Neutrophil (primary cell): ENCODE data around the gene SLC11A2.

ENCODE experiments used
- H3K27ac ChIP-seq: fragments of 200-600 bp; sonication (generic); 2 replicates; pipeline ENCODE4 v1.5.1; 2016; ENCODE audit warnings: mild to moderate bottlenecking, moderate library complexity
- H3K27me3 ChIP-seq: fragments of 200-600 bp; sonication (generic); 2 replicates; pipeline ENCODE4 v1.6.0; 2016; ENCODE audit warnings: mild to moderate bottlenecking
- H3K36me3 ChIP-seq: fragments of 200-600 bp; sonication (generic); 2 replicates; pipeline ENCODE4 v1.5.1; 2017
- H3K4me1 ChIP-seq, 2 experiments: fragments of 200-600 bp in 1 of 2; sonication (generic) in 1 of 2; 1 replicate in 1 of 2; 2 replicates in 1 of 2; pipeline versions ENCODE4 v1.5.1 to v1.6.1; 2013 to 2016; ENCODE audit warnings: low read depth in 1 of 2, low read length in 1 of 2, mild to moderate bottlenecking in 1 of 2, moderate library complexity in 1 of 2; ENCODE audit not compliant: control insufficient read depth in 1 of 2, insufficient read depth in 1 of 2
- H3K4me3 ChIP-seq, 2 experiments: fragments of 200-600 bp in 1 of 2; sonication (generic) in 1 of 2; 1 replicate in 1 of 2; 2 replicates in 1 of 2; pipeline ENCODE4 v1.5.1; 2013 to 2016; ENCODE audit warnings: low read depth in 1 of 2, low read length in 1 of 2, mild to moderate bottlenecking in 1 of 2, moderate library complexity in 1 of 2
- H3K9me3 ChIP-seq: fragments of 200-600 bp; sonication (generic); 2 replicates; pipeline ENCODE4 v1.5.1; 2016
- CTCF ChIP-seq: fragments of 200-600 bp; sonication (generic); IDR thresholded peaks from 2 replicates; pipeline ENCODE4 v1.5.1; 2016; ENCODE audit warnings: antibody characterized with exemption

SLC11A2 gene

GRCh38 chr12:51067229-51067628 lies 41.0 kb upstream of the SLC11A2 start:
- TF ChIP-seq CTCF: no peak
- Histone ChIP-seq H3K4me1 (peaks cover 5 to 6% of the 10 kb centered on the region in 2 experiments), H3K4me3 (no peak overlapping the region), H3K9me3 (no peaks in the 10 kb centered on the region), H3K36me3 (peaks cover 73% of the 10 kb centered on the region), H3K27ac (no peak overlapping the region), H3K27me3 (no peaks in the 10 kb centered on the region)

- TF ChIP-seq CTCF: no peak
- H3K9me3 ChIP-seq: no peaks in the 10 kb centered on the region
- H3K36me3 ChIP-seq: peaks cover 80% of the 10 kb centered on the region
- H3K27me3 ChIP-seq: no peaks in the 10 kb centered on the region
- no peak overlapping the region for H3K27ac ChIP-seq
- peaks cover 5 to 6% of the 10 kb centered on the region in 2 experiments for H3K4me1 ChIP-seq
- H3K4me3 ChIP-seq: no peak overlapping the region
Measured at GRCh38 chr12:51065530-51065929, 39.3 kb upstream of the SLC11A2 start.

- TF ChIP-seq CTCF: no peak
- peaks cover 99% of the 10 kb centered on the region for H3K36me3 ChIP-seq
- no peaks in the 10 kb centered on the region for H3K9me3 ChIP-seq
- no peak overlapping the region for H3K27ac ChIP-seq
- no peaks in the 10 kb centered on the region for H3K4me1 ChIP-seq
- H3K27me3 ChIP-seq: no peaks in the 10 kb centered on the region
- no peak overlapping the region for H3K4me3 ChIP-seq
Measured at GRCh38 chr12:51062631-51063397, 36.6 kb upstream of the SLC11A2 start.

- no peak for TF ChIP-seq CTCF
- Histone ChIP-seq H3K9me3 (no peaks in the 10 kb centered on the region), H3K4me1 (no peaks in the 10 kb centered on the region), H3K36me3 (peaks cover 98% of the 10 kb centered on the region), H3K4me3 (no peak overlapping the region), H3K27me3 (no peaks in the 10 kb centered on the region), H3K27ac (no peak overlapping the region)
Measured at GRCh38 chr12:51059086-51059485, 32.9 kb upstream of the SLC11A2 start.

- Histone ChIP-seq H3K4me3 (no peak overlapping the region), H3K36me3 (peaks cover 86% of the 10 kb centered on the region), H3K4me1 (no peaks in the 10 kb centered on the region), H3K27ac (no peak overlapping the region), H3K27me3 (no peaks in the 10 kb centered on the region), H3K9me3 (no peaks in the 10 kb centered on the region)
- no peak for TF ChIP-seq CTCF
Measured at GRCh38 chr12:51056242-51056641, 30.1 kb upstream of the SLC11A2 start.
